Spleen (tissue), 7 donors: ENCODE results near the gene DNMBP.

ENCODE experiments used
- CTCF ChIP-seq, 11 experiments: fragments of 200-600 bp in 7 of 11; fragments of 450-650 bp in 4 of 11; sonication (generic) in 4 of 11; IDR thresholded peaks in 8 of 11; conservative IDR thresholded peaks in 3 of 11; 1 replicate in 7 of 11; 2 replicates in 4 of 11; pipeline versions ENCODE4 v1.4.0 to v1.8.0; 2016 to 2021; ENCODE audit warnings: antibody characterized with exemption in 11 of 11, inconsistent platforms in 4 of 11, mild to moderate bottlenecking in 1 of 11
- POLR2A ChIP-seq, 3 donors: fragments of 450-650 bp; IDR thresholded peaks; one replicate each; pipeline ENCODE4 v1.5.1; 2017; ENCODE audit warnings: antibody characterized with exemption in 3 of 3, mild to moderate bottlenecking in 1 of 3
- donor health status: DM: no; HTN: no; CAD: no; lungs with moderate emphysema.
- donor health status: DM: no; HTN: no; CAD: no.
- donor health status: DM: no; HTN: no; CAD: no.

- TF ChIP-seq CTCF (IDR thresholded peaks at IDR 0.05 in 8 of 11, conservative IDR thresholded peaks at IDR 0.05 in 3 of 11) (no peak), POLR2A (IDR thresholded peaks at IDR 0.05) (no peak)
Measured at GRCh38 chr10:99894613-99895012, 115.1 kb downstream of the DNMBP start.
